H4 (cell line): ENCODE measurements around the gene APBB1IP. TPM values are rescaled to one million over a fixed set of nuclear protein-coding genes. Genes with fewer than 3 reads are reported as not detected.
"Not testable (repeated sequence)": the region's sequence is repeated elsewhere in the genome, so short reads cannot be mapped to it uniquely, and the experiment has no call there.

Source experiments
- DNase-seq: peaks from one replicate; pipeline ENCODE4 v3.0.0-alpha.2; 2015; ENCODE audit warnings: low spot score
- total RNA-seq: library from RNA; depleted of rRNA; stranded (reverse); fragments of >200 nt; shearing (Covaris generic); gene quantifications from 2 replicates; pipeline ENCODE4 v1.2.3, GENCODE V29; 2014

APBB1IP gene
- total RNA-seq, 1 experiment from 2014 or later: not detected

- DNase-seq: peak; percentile 53
Observed at GRCh38 chr10:26556748-26557640, 118.9 kb downstream of the APBB1IP start.

DNA sequence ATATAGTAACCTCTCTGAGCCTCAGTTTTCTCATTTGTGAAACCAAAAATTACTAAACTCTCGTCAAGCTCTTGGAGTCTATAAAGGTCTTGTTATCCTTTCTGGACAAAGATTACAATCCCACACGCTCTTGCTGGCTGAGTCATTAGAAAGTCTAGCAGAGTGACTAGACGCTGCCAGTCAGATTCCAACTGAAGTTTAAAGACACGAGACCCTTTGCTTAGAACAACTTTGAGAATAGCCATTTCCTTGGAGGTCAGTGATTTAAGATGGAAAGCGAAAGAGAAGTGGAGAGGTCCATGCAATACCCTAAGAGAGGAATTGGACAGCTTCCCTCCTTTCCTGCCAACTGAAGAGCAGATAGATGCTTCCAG is 119.5 kb downstream of the APBB1IP start:
- peak; percentile 9 for DNase-seq

- DNase-seq: no peak
Observed at GRCh38 chr10:26566525-26567350, 128.6 kb downstream of the APBB1IP start.

GRCh38 chr10:26567351-26567721 is 129.2 kb downstream of the APBB1IP start:
- no peak for DNase-seq

- no peak for DNase-seq
Observed at GRCh38 chr10:26571655-26572054, 133.5 kb downstream of the APBB1IP start.

- peak; percentile 22 for DNase-seq
Observed at GRCh38 chr10:26573674-26574073, 135.5 kb downstream of the APBB1IP start.

DNA sequence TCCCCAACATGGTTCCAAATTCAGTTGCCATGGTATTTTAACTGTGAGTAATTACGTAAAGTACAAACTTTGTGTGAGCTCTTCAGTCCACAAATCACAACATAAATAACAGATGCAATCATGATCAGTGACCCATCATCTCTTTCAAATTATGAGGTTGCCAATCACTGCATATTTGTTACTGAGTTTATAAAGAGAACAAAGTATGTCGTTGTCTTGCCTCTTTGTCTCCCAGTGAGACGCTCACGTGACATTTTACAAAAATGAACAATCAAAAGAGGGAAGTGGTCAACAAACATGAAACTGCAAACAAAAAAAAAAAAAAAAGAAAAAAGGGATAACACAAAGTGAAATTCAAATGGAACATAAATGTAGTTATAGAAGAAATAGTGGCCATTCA is 136.6 kb downstream of the APBB1IP start:
- DNase-seq: no peak

GRCh38 chr10:26578371-26578770 is 140.2 kb downstream of the APBB1IP start:
- not testable (repeated sequence) for DNase-seq

GRCh38 chr10:26579256-26580063 is 141.3 kb downstream of the APBB1IP start:
- DNase-seq: no peak

DNA sequence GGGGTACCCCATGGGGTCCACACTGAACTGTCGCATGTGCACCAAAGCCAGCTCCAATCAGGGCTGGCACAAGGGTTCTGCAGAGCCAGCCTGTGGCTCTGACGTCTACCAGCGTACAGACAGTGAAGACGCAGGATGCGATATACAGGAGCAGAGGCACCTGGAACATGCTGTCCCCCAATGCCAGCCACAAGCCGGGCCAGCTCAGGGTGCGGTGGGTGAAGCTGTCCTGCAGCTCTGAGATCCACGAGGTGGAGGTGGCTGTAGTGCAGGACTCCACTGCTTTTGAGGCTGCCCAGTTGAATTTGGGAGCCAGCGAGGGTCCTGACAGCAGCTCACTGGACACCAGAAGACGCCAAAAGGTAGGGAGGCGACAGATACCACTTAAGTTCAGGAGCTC is 148.1 kb downstream of the APBB1IP start:
- DNase-seq: no peak

DNA sequence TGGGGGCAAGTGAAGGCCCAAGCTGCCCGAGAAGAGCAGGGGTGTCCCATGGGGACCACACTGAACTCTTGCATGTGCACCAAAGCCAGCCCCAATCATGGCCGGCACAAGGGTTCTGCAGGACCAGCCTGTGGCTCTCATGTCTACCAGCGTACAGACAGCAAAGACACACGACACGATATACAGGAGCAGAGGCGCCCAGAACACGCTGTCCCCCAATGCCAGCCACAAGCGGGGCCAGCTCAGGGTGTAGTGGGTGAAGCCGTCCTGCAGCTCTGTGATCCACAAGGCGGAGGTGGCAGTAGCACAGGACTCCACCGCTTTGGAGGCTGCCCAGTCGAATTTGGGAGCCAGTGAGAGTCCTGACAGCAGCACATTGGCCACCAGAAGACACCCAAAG is 150.5 kb downstream of the APBB1IP start:
- no peak for DNase-seq

DNA sequence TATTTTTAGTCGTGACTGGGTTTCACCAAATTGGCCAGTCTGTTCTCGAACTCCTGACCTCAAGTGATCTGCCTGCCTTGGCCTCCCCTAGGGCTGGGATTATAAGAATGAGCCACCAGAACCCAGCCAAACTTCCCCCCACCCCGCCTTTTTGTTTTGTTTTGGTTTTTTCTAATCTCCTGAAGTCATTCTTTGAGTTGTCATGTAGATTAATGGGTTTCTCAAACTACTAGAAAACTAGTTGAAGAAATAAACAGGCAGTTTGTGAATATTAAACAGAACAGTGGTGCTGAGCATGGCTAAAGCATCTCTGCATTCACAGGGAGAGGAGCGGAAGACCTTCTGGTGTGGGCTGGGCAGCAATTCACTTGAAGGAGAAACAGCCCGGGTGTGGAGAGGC is 151.7 kb downstream of the APBB1IP start:
- DNase-seq: not testable (repeated sequence)

DNA sequence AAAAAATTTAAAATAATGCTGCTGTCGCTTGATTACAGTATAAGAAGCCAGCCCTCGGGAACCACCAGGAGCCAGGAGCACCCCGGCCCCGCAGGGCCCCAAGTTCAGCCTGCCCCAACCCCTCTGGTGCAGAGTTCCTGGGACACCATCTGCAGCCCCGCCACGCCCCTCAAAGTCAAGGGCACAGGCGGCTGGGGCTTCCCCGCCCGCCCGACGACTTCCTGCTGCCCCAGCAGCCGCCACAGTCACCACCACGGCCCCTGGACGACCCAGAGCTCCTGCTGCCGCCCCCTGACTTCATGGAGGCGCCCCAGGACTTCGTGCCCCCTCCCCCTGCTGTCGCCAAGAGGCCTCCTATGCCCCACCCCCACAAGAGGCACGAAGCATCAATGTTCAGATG is 155.8 kb downstream of the APBB1IP start:
- DNase-seq: no peak

DNA sequence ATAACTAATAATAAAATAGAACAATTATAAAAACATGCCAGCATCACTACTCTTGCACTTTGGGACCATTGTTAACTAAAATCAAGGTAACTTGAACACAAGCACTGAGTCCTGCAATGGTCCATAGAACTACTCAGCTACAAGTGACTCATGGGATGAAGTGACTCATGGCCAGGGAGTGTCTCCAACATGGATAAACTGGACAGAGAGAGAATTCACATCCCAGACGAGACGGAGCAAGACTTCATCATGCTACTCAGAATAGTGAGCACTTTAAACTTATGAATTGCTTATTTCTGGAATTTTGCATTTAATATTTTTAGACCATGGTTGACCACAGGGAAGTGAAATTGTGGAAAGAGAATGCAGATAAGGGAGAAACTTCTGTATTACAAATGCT is 165.1 kb downstream of the APBB1IP start:
- not testable (repeated sequence) for DNase-seq

DNA sequence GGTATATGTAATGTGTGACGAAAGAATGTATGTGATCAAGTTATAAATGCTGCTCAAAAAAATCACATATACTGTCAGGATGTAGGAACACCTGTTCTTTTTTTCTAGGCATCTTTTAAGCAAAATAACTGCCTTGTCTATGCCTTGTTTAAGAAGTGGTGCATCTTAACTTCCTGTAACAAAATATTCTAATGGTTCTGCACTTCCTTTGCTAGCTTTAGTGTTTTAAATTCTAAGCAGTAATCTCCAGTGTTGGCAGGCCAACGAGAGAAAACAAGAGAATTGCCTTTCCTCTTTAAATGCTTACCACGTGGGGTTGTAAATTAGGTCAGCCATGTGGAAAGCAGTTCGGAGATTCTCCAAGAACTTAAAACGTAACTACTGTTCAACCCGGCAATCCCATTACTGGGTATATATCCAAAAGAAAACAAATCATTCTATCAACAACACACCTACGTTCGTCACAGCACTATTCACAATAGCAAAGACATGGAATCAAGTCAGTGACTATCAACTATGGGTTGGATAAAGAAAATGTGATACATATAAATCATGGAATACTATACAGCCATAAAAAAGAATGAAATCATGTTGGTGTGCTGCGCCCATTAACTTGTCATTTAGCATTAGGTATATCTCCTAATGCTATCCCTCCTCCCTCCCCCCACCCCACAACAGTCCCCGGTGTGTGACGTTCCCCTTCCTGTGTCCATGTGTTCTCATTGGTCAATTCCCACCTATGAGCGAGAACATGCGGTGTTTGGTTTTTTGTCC is 166.4 kb downstream of the APBB1IP start:
- DNase-seq: not testable (repeated sequence)

DNA sequence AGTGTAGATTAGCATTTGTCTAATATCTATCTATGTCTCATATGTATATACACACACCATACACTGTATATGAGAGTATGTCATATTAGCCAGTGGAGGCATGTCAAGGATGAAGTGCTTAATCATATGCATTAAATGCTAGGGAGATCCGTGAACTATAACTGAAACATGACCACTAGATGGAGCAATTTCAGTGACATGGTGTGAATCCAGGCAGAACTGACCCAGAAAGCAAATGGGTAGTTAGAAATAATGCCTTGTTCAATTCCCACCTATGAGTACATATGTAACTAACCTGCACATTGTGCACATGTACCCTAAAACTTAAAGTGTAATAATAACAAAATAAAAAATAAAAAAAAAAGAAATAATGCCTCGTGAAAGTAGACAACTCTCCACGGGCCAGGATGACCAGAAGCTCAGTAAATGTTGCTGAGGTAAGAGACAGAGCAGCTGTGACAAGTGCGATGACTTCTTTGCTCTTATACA is 168.3 kb downstream of the APBB1IP start:
- DNase-seq: not testable (repeated sequence)

DNA sequence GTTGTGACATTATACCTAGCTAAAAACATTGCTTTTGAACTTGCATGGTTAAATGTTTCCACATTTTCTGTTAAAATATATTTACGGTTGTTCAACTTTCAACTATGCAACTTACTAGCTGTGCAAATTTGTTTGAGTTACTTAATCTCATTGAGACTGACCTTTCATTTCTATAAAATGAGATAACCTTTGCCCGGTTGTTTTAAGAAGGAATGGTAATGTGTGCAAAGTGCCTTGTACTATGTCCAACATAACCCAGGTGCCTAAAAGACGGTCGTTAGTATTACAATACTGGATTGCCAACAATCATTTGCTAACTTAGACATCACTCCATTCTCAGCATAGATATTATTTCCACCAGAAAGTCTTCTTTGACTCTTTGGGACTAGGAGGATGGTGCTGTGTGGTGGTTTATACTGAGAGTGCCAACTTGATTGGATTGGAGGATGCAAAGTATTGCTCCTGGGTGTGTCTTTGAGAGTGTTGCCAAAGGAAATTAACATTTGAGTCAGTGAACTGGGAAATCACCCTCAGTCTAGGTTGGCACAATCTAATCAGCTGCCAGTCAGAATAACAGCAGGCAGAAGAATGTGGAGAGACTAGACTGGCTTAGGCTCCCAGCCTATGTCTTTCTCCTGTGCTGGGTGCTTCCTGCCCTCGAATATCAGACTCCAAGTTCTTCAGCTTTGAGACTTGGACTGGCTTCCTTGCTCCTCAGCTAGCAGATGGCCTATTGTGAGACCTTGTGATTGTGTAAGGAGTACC is 174.2 kb downstream of the APBB1IP start:
- DNase-seq: no peak
